ENCODE measurements around the gene NTSR1. TPM values are rescaled to one million over a fixed set of nuclear protein-coding genes. Genes with fewer than 3 reads are reported as not detected.

Gene NTSR1
- polyA plus RNA-seq, 1 experiment = 0.09 TPM

DNA sequence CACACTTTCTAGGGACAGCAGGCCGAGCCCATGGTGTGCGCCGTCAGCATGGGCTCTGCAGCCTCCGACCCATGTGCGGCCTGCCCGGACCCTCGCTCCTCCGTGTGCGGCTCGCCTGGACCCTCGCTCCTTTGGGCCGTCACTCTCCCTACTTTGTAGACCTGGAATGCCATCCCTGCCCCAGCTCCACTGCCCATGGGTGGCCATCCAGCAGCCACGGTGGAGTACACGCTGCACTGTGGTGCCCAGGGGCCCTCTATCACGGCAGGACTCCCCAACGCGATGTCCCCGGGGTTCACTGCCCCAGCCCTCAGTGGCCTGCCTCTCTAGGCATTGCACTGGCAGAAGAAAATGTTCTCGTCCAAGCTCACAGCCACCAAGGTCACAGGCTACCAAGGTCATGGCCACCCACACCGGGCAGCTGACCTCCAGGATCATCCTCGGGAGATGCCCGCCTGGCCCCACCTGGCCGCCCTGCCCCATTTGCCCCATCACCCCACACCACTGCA lies 63.5 kb downstream of the NTSR1 start:
- Histone ChIP-seq H3K4me3 (ENCODE audit: low read depth, low read length) (no peak overlapping the region), H3K27ac (ENCODE audit: low read depth, low read length) (no peak overlapping the region), H3K27me3 (ENCODE audit: control insufficient read depth, insufficient read depth, low read length) (peaks cover 26% of the 10 kb centered on the region), H3K9me3 (ENCODE audit: control insufficient read depth, insufficient read depth, low read length) (peaks cover under 1% of the 10 kb centered on the region; the same call in 1 of the 2 replicates)
- TF ChIP-seq, protein P1, sequence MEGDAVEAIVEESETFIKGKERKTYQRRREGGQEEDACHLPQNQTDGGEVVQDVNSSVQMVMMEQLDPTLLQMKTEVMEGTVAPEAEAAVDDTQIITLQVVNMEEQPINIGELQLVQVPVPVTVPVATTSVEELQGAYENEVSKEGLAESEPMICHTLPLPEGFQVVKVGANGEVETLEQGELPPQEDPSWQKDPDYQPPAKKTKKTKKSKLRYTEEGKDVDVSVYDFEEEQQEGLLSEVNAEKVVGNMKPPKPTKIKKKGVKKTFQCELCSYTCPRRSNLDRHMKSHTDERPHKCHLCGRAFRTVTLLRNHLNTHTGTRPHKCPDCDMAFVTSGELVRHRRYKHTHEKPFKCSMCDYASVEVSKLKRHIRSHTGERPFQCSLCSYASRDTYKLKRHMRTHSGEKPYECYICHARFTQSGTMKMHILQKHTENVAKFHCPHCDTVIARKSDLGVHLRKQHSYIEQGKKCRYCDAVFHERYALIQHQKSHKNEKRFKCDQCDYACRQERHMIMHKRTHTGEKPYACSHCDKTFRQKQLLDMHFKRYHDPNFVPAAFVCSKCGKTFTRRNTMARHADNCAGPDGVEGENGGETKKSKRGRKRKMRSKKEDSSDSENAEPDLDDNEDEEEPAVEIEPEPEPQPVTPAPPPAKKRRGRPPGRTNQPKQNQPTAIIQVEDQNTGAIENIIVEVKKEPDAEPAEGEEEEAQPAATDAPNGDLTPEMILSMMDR (IDR thresholded peaks at IDR 0.05; ENCODE audit: low read depth, low read length) = no peak
- no peak for DNase-seq (ENCODE audit: low read depth, low spot score)
- CTCF ChIA-PET = no interaction called here
- POLR2A ChIA-PET = no interaction called here

DNA sequence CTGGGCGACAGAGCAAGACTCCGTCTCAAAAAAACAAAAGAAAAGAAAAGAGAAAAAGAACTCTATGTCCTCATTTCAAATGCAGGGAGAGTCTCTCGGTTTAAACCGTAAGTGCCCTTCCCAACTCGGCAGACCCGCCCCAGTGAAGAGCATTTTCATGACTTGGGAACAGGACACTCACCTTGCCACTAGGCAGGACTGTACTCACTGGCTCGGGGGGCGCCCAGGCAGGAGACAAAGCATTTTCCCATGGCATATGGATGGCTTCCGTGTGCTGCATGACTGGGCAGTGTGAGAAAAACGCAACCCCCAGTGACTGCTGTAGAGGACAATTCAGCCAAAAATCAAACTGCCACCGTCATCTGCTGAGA lies 64.0 kb downstream of the NTSR1 start:
- Histone ChIP-seq H3K9me3 (ENCODE audit: control insufficient read depth, insufficient read depth, low read length) (peaks cover 2% of the 10 kb centered on the region; the same call in 1 of the 2 replicates), H3K27me3 (ENCODE audit: control insufficient read depth, insufficient read depth, low read length) (peaks cover 26% of the 10 kb centered on the region), H3K27ac (ENCODE audit: low read depth, low read length) (no peak overlapping the region), H3K4me3 (ENCODE audit: low read depth, low read length) (no peak overlapping the region)
- ChIA-PET CTCF (no interaction called here), POLR2A (no interaction called here)
- DNase-seq (ENCODE audit: low read depth, low spot score) = no peak
- TF ChIP-seq, protein P1 (IDR thresholded peaks at IDR 0.05; ENCODE audit: low read depth, low read length) = no peak

DNA sequence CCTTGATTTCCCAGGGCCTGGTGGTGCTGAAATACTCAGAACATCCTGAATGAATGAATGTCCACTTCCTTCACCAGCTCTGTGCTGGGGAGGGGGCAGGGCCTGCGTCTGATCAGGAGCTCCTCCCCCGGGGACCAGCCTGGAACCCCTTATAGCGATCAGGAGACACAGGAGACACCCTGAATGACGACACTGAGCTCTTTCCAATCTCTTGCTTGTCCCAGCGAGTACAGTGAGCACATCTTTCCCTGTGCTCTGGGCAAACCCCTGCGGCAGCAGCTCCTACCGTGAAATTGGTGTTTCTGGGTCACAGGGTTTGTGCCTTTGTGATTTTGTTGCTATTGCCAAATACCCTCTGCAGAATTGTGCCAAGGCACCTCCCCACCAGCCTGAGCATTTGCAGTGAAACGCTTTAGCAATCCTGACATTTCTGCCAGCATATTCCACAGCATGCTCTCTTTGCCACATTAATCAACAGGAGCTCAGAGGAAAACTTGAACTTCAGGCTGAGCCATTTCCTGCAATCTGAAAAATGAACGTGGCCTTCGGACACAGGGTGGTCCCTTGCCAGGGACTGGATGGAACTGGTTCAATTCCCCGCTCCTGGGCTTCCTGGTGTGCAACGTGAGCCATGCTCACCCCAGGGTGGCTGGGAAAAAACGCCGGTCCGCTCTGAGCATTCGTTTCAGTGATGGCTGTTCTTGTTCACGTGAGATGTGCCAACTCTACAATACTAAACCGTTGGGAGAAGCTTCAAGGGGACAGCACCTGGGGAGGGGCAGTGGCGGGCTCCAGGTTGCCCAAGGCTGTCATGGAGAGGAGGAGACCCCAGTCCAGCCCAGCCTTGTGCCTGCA lies 64.6 kb downstream of the NTSR1 start:
- no peak for DNase-seq (ENCODE audit: low read depth, low spot score)
- POLR2A ChIA-PET = no interaction called here
- CTCF ChIA-PET = no interaction called here

DNA sequence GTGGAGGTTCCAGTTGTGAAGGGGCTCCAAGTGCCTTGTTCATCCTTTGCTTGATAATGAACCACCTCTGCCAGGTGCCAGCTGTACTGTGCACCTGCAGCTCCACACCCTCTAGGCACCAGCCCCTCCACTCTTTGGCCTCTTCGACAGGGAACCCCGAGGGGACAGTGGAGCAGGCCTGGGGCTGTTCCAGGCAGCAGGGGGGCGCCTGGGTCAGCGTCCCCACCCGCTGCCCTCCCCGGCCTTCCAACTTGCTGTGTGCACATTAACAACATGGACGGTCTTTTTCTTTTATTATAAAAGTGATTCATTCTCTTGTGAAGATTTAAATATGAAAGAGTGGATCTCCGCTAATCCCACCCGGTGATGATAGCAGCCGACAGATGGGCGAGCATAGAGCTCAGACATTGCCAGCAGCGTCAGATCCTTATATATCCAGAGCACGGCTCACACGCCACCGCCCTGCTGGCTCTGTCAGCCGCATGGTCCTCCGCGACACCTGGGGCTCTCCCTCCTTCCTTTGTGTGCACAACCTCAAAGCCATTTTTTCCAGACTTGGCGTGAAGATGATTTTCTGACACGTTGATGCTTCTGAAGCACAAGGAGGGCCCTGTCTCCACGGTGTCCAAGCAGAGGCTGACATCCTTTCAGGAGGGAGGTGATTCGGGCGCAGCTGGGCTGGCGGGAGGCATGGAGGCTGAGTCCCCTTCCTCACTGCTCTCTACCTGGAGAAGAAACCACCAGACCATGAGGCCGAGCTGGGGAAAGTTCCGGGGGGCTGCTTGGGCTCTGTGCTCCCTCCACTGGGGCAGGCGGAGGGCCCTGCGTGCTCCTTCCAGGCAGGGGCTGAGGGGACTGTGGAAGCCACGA lies 65.4 kb downstream of the NTSR1 start:
- ChIA-PET CTCF (no interaction called here), POLR2A (no interaction called here)
- DNase-seq (ENCODE audit: low read depth, low spot score) = no peak
- TF ChIP-seq, protein P1 (IDR thresholded peaks at IDR 0.05; ENCODE audit: low read depth, low read length) = no peak
- Histone ChIP-seq H3K4me3 (ENCODE audit: low read depth, low read length) (no peak overlapping the region), H3K27ac (ENCODE audit: low read depth, low read length) (no peak overlapping the region), H3K9me3 (ENCODE audit: control insufficient read depth, insufficient read depth, low read length) (peaks cover 2% of the 10 kb centered on the region; the same call in 1 of the 2 replicates), H3K27me3 (ENCODE audit: control insufficient read depth, insufficient read depth, low read length) (peaks cover 18% of the 10 kb centered on the region)

More for the DNA sequence above, 64.6 kb downstream of the NTSR1 start:
- H3K4me3 ChIP-seq (ENCODE audit: low read depth, low read length) = no peak overlapping the region
- peaks cover 21% of the 10 kb centered on the region for H3K27me3 ChIP-seq (ENCODE audit: control insufficient read depth, insufficient read depth, low read length)
- TF ChIP-seq, protein P1 (IDR thresholded peaks at IDR 0.05; ENCODE audit: low read depth, low read length) = no peak
- no peak overlapping the region for H3K27ac ChIP-seq (ENCODE audit: low read depth, low read length)
- H3K9me3 ChIP-seq (ENCODE audit: control insufficient read depth, insufficient read depth, low read length) = peaks cover 2% of the 10 kb centered on the region; the same call in 1 of the 2 replicates

Measured in AG04450 (cell line).